HUES64 (cell line): ENCODE measurements around the gene IGDCC3.
"Not testable (repeated sequence)": the region's sequence is repeated elsewhere in the genome, so short reads cannot be mapped to it uniquely, and the experiment has no call there.

Experiments used
- H3K27ac ChIP-seq: 2 replicates; pipeline ENCODE4 v1.7.0; 2013; ENCODE audit warnings: low read depth, low read length, inconsistent platforms
- H3K27me3 ChIP-seq: 2 replicates; pipeline ENCODE4 v1.6.1; 2013; ENCODE audit warnings: mild to moderate bottlenecking, low read length; ENCODE audit not compliant: insufficient read depth
- H3K36me3 ChIP-seq: 2 replicates; pipeline ENCODE4 v1.6.1; 2013; ENCODE audit warnings: mild to moderate bottlenecking, low read length; ENCODE audit not compliant: insufficient read depth
- H3K4me1 ChIP-seq: 2 replicates; pipeline ENCODE4 v1.6.1; 2013; ENCODE audit warnings: mild to moderate bottlenecking, low read length, moderate library complexity; ENCODE audit not compliant: insufficient read depth
- H3K4me3 ChIP-seq: 2 replicates; pipeline ENCODE4 v1.5.1; 2013; ENCODE audit warnings: mild to moderate bottlenecking, low read length, moderate library complexity
- H3K9ac ChIP-seq: 2 replicates; pipeline ENCODE4 v1.6.1; 2013; ENCODE audit warnings: mild to moderate bottlenecking, low read depth, low read length
- H3K9me3 ChIP-seq: 2 replicates; pipeline ENCODE4 v1.6.1; 2013; ENCODE audit warnings: low read depth, low read length; ENCODE audit not compliant: insufficient read depth
- WGBS: fragments of 150-250, 120-280 bp; methylation state at CpG from one replicate; pipeline ENCODE4 v1.1.7; 2013; ENCODE audit warnings: missing lambda C conversion rate; 5-methylcytosine and 5-hydroxymethylcytosine counted together

Gene IGDCC3

GRCh38 chr15:65354835-65355172, 23.0 kb downstream of the IGDCC3 start:
- Histone ChIP-seq H3K9me3 (peaks cover 15% of the 10 kb centered on the region; the same call in 1 of the 2 replicates), H3K27ac (peak overlapping the region; percentile 68; the same call in 1 of the 2 replicates), H3K4me1 (peaks cover 11% of the 10 kb centered on the region; the same call in 1 of the 2 replicates), H3K9ac (no peak overlapping the region; the same call in 1 of the 2 replicates), H3K27me3 (peaks cover 33% of the 10 kb centered on the region), H3K4me3 (peak overlapping the region; percentile 51), H3K36me3 (no peaks in the 10 kb centered on the region; the same call in 1 of the 2 replicates)
- WGBS: 36% methylated on average over 10 of the region's 10 CpGs

- Histone ChIP-seq H3K4me1 (peaks cover 11% of the 10 kb centered on the region; the same call in 1 of the 2 replicates), H3K9me3 (peaks cover 15% of the 10 kb centered on the region; the same call in 1 of the 2 replicates), H3K27me3 (peaks cover 27% of the 10 kb centered on the region)
- H3K4me3 ChIP-seq, H3K36me3 ChIP-seq, H3K27ac ChIP-seq, H3K9ac ChIP-seq: not testable (repeated sequence)
- 82% methylated on average over 1 of the region's 1 CpG for WGBS
Observed at GRCh38 chr15:65351972-65352371, 25.8 kb downstream of the IGDCC3 start.

- H3K4me3 ChIP-seq: no peak overlapping the region
- peaks cover 2% of the 10 kb centered on the region; the same call in 1 of the 2 replicates for H3K4me1 ChIP-seq
- WGBS: 83% methylated on average over 8 of the region's 8 CpGs
- H3K27me3 ChIP-seq: peaks cover 7% of the 10 kb centered on the region
- H3K9me3 ChIP-seq: peaks cover 15% of the 10 kb centered on the region; the same call in 1 of the 2 replicates
- H3K9ac ChIP-seq: no peak overlapping the region
- no peak overlapping the region for H3K27ac ChIP-seq
- H3K36me3 ChIP-seq: no peaks in the 10 kb centered on the region; the same call in 1 of the 2 replicates
Observed at GRCh38 chr15:65349338-65349737, 28.5 kb downstream of the IGDCC3 start.

- not testable (repeated sequence) for H3K27ac ChIP-seq, H3K9ac ChIP-seq, H3K36me3 ChIP-seq, H3K27me3 ChIP-seq, H3K4me3 ChIP-seq, H3K4me1 ChIP-seq
- peaks cover 13% of the 10 kb centered on the region; the same call in 1 of the 2 replicates for H3K9me3 ChIP-seq
- 91% methylated on average over 8 of the region's 8 CpGs for WGBS
Observed at GRCh38 chr15:65347756-65348155, 30.0 kb downstream of the IGDCC3 start.

GRCh38 chr15:65346856-65347598, 30.8 kb downstream of the IGDCC3 start:
- 0 out of 2 replicates have a peak, but pooled peaks cover 4% of the 10 kb centered on the region for H3K27me3 ChIP-seq
- 0 out of 2 replicates have a peak, but pooled peaks cover 5% of the 10 kb centered on the region for H3K4me1 ChIP-seq

GRCh38 chr15:65344914-65345275, 32.9 kb downstream of the IGDCC3 start:
- H3K36me3 ChIP-seq: no peaks in the 10 kb centered on the region; the same call in 1 of the 2 replicates
- no peaks in the 10 kb centered on the region for H3K9me3 ChIP-seq
- H3K27me3 ChIP-seq: 0 out of 2 replicates have a peak, but pooled peaks cover 4% of the 10 kb centered on the region
- H3K4me3 ChIP-seq: no peak overlapping the region
- peaks cover 11% of the 10 kb centered on the region; the same call in 1 of the 2 replicates for H3K4me1 ChIP-seq
- WGBS: 83% methylated on average over 2 of the region's 2 CpGs
- H3K9ac ChIP-seq: no peak overlapping the region
- H3K27ac ChIP-seq: no peak overlapping the region

More at GRCh38 chr15:65346856-65347598, 30.8 kb downstream of the IGDCC3 start:
- Histone ChIP-seq H3K9ac (no peak overlapping the region), H3K9me3 (peaks cover 6% of the 10 kb centered on the region; the same call in 1 of the 2 replicates), H3K4me3 (no peak overlapping the region), H3K27ac (no peak overlapping the region), H3K36me3 (no peaks in the 10 kb centered on the region; the same call in 1 of the 2 replicates)
- WGBS: 95% methylated on average over 6 of the region's 6 CpGs

GRCh38 chr15:65344214-65344913, 33.4 kb downstream of the IGDCC3 start:
- H3K9ac ChIP-seq: no peak overlapping the region
- no peaks in the 10 kb centered on the region for H3K9me3 ChIP-seq
- WGBS: 86% methylated on average over 8 of the region's 8 CpGs
- no peak overlapping the region for H3K4me3 ChIP-seq
- peaks cover 16% of the 10 kb centered on the region; the same call in 1 of the 2 replicates for H3K4me1 ChIP-seq
- H3K27me3 ChIP-seq: 0 out of 2 replicates have a peak, but pooled peaks cover 4% of the 10 kb centered on the region
- no peak overlapping the region for H3K27ac ChIP-seq
- H3K36me3 ChIP-seq: no peaks in the 10 kb centered on the region; the same call in 1 of the 2 replicates

GRCh38 chr15:65343374-65343981, 34.3 kb downstream of the IGDCC3 start:
- no peaks in the 10 kb centered on the region for H3K27me3 ChIP-seq
- no peaks in the 10 kb centered on the region for H3K9me3 ChIP-seq
- H3K4me3 ChIP-seq: no peak overlapping the region
- H3K9ac ChIP-seq: no peak overlapping the region
- H3K36me3 ChIP-seq: no peaks in the 10 kb centered on the region
- whole genome bisulfite sequencing: 89% methylated on average over 10 of the region's 10 CpGs
- peaks cover 17% of the 10 kb centered on the region; the same call in 1 of the 2 replicates for H3K4me1 ChIP-seq
- no peak overlapping the region for H3K27ac ChIP-seq

- Histone ChIP-seq H3K4me3 (no peak overlapping the region), H3K4me1 (peaks cover 17% of the 10 kb centered on the region; the same call in 1 of the 2 replicates), H3K27me3 (no peaks in the 10 kb centered on the region), H3K9ac (no peak overlapping the region), H3K9me3 (no peaks in the 10 kb centered on the region), H3K27ac (no peak overlapping the region), H3K36me3 (no peaks in the 10 kb centered on the region)
- WGBS: 93% methylated on average over 9 of the region's 9 CpGs
Observed at GRCh38 chr15:65342493-65342892, 35.3 kb downstream of the IGDCC3 start.

GRCh38 chr15:65339920-65340319, 37.9 kb downstream of the IGDCC3 start:
- Histone ChIP-seq H3K27me3 (no peaks in the 10 kb centered on the region), H3K27ac (no peak overlapping the region), H3K4me1 (peaks cover 32% of the 10 kb centered on the region), H3K9me3 (no peaks in the 10 kb centered on the region), H3K36me3 (no peaks in the 10 kb centered on the region), H3K9ac (no peak overlapping the region), H3K4me3 (no peak overlapping the region)
- WGBS: 34% methylated on average over 7 of the region's 7 CpGs

- H3K9me3 ChIP-seq: no peaks in the 10 kb centered on the region
- 87% methylated on average over 6 of the region's 6 CpGs for WGBS
- no peak overlapping the region for H3K4me3 ChIP-seq
- no peak overlapping the region for H3K9ac ChIP-seq
- no peak overlapping the region for H3K27ac ChIP-seq
- H3K4me1 ChIP-seq: peaks cover 37% of the 10 kb centered on the region
- H3K36me3 ChIP-seq: no peaks in the 10 kb centered on the region
- H3K27me3 ChIP-seq: no peaks in the 10 kb centered on the region
Observed at GRCh38 chr15:65339416-65339815, 38.4 kb downstream of the IGDCC3 start.
